IMR-90 (cell line): ENCODE measurements around the gene PHACTR3. TPM values are rescaled to one million over a fixed set of nuclear protein-coding genes. Genes with fewer than 3 reads are reported as not detected.

ENCODE experiments used
- ATAC-seq: fragments of 200-7000 bp; cut with Tn5 transposase; 2 replicates; pipeline ENCODE4 v1.9.1; 2020; ENCODE audit warnings: low read depth, mild to moderate bottlenecking, moderate library complexity
- BruUV-seq: library from RNA; stranded (reverse); fragments of 400-500 nt; replicated peaks from 2 replicates; lab custom pipeline; 2021; lab: Mats Ljungman, UMichigan
- CTCF ChIA-PET: fragments of 300-600 bp; formaldehyde crosslinking; extraction: SDS; loops from one replicate; lab custom pipeline; 2021; ENCODE audit warnings: antibody characterized with exemption; lab: Yijun Ruan, JAX
- POLR2A ChIA-PET: fragments of 300-600 bp; sonication (Branson Sonifier 250); formaldehyde crosslinking; loops from one replicate; lab custom pipeline; 2022; ENCODE audit warnings: antibody characterized with exemption; ENCODE audit not compliant: unreplicated experiment; lab: Charles Lee
- DNase-seq: peaks from one replicate; pipeline ENCODE4 v3.0.0; 2013
- H2AFZ ChIP-seq: replicated peaks from 2 replicates; pipeline ENCODE3; 2013; ENCODE audit warnings: low read length, mild to moderate bottlenecking; ENCODE audit not compliant: poor library complexity
- H2AK5ac ChIP-seq: 2 replicates; pipeline ENCODE4 v1.6.1; 2013; ENCODE audit warnings: low read depth, low read length, inconsistent platforms
- H2AK9ac ChIP-seq: replicated peaks from 2 replicates; pipeline ENCODE3; 2013; ENCODE audit warnings: mild to moderate bottlenecking, low read depth, low read length, moderate library complexity; ENCODE audit not compliant: poor library complexity
- H2BK120ac ChIP-seq: 2 replicates; pipeline ENCODE4 v1.6.1; 2013; ENCODE audit warnings: low read depth, low read length, inconsistent platforms
- H2BK15ac ChIP-seq: 3 replicates; pipeline ENCODE4 v1.6.1; 2013; ENCODE audit warnings: low read depth, low read length, inconsistent platforms
- H2BK20ac ChIP-seq: 2 replicates; pipeline ENCODE4 v1.6.1; 2013; ENCODE audit warnings: low read depth, mild to moderate bottlenecking, inconsistent platforms, low read length, moderate library complexity
- H2BK5ac ChIP-seq: 2 replicates; pipeline ENCODE4 v1.6.1; 2013; ENCODE audit warnings: mild to moderate bottlenecking, low read depth, low read length, inconsistent platforms; ENCODE audit not compliant: poor library complexity, severe bottlenecking
- H3K14ac ChIP-seq: replicated peaks from 2 replicates; pipeline ENCODE4 v1.6.1; 2013; ENCODE audit warnings: low read depth, low read length, inconsistent platforms
- H3K18ac ChIP-seq: 2 replicates; pipeline ENCODE4 v1.6.1; 2013; ENCODE audit warnings: low read depth, low read length, control low read depth
- H3K23ac ChIP-seq: 2 replicates; pipeline ENCODE4 v1.6.1; 2013; ENCODE audit warnings: low read depth, low read length, inconsistent platforms
- H3K27ac ChIP-seq: 2 replicates; pipeline ENCODE4 v1.5.1; 2013; ENCODE audit warnings: mild to moderate bottlenecking, control low read depth, low read length; ENCODE audit not compliant: insufficient read depth
- H3K27me3 ChIP-seq: 2 replicates; pipeline ENCODE4 v1.6.1; 2013; ENCODE audit warnings: low read length; ENCODE audit not compliant: control insufficient read depth, insufficient read depth
- H3K36me3 ChIP-seq: 2 replicates; pipeline ENCODE4 v1.6.1; 2013; ENCODE audit warnings: low read length, mixed read lengths; ENCODE audit not compliant: control insufficient read depth, insufficient read depth
- H3K4ac ChIP-seq: 2 replicates; pipeline ENCODE4 v1.6.1; 2013; ENCODE audit warnings: low read depth, low read length, inconsistent platforms
- H3K4me1 ChIP-seq: 2 replicates; pipeline ENCODE4 v1.6.1; 2013; ENCODE audit warnings: low read length, mixed read lengths; ENCODE audit not compliant: control insufficient read depth, insufficient read depth
- H3K4me2 ChIP-seq: 2 replicates; pipeline ENCODE4 v1.6.1; 2013; ENCODE audit warnings: low read depth, mild to moderate bottlenecking, control low read depth, low read length, moderate library complexity
- H3K4me3 ChIP-seq: 2 replicates; pipeline ENCODE4 v1.5.1; 2013; ENCODE audit warnings: low read depth, mild to moderate bottlenecking, control low read depth, low read length, moderate library complexity; ENCODE audit not compliant: insufficient read depth
- H3K56ac ChIP-seq: 2 replicates; pipeline ENCODE4 v1.6.1; 2013; ENCODE audit warnings: low read length, inconsistent platforms; ENCODE audit not compliant: insufficient read depth; ENCODE audit errors: extremely low read depth
- H3K79me1 ChIP-seq, 2 experiments: 2 replicates each; pipeline ENCODE4 v1.6.1; 2013; ENCODE audit warnings: low read length in 2 of 2, inconsistent platforms in 1 of 2, low read depth in 1 of 2
- H3K9ac ChIP-seq: 2 replicates; pipeline ENCODE4 v1.6.1; 2013; ENCODE audit warnings: low read depth, low read length, control low read depth
- H3K9me1 ChIP-seq: 2 replicates; pipeline ENCODE4 v1.6.1; 2013; ENCODE audit warnings: low read length, inconsistent platforms; ENCODE audit not compliant: insufficient read depth
- H3K9me3 ChIP-seq: 2 replicates; pipeline ENCODE4 v1.6.1; 2013; ENCODE audit warnings: low read length; ENCODE audit not compliant: control insufficient read depth, insufficient read depth
- H4K20me1 ChIP-seq: 2 replicates; pipeline ENCODE4 v1.6.1; 2013; ENCODE audit warnings: low read length, inconsistent platforms; ENCODE audit not compliant: insufficient read depth
- H4K5ac ChIP-seq: 2 replicates; pipeline ENCODE4 v1.6.1; 2013; ENCODE audit warnings: mild to moderate bottlenecking, low read depth, low read length, control low read depth
- H4K8ac ChIP-seq, 2 experiments: 2 replicates each; pipeline ENCODE4 v1.6.1; 2013; ENCODE audit warnings: low read depth in 2 of 2, low read length in 2 of 2, control low read depth in 1 of 2, inconsistent platforms in 1 of 2
- H4K91ac ChIP-seq: 2 replicates; pipeline ENCODE4 v1.6.1; 2013; ENCODE audit warnings: low read depth, low read length, inconsistent platforms; ENCODE audit not compliant: insufficient read depth
- BHLHE40 ChIP-seq: fragments of 150-350 bp; IDR thresholded peaks from 2 replicates; pipeline ENCODE4 v1.6.1; 2016; ENCODE audit warnings: mild to moderate bottlenecking, low read depth, low read length
- CEBPB ChIP-seq: IDR thresholded peaks from 2 replicates; pipeline ENCODE4 v1.6.1; 2012; ENCODE audit warnings: low read depth, low read length, improper control_type of control experiment
- CHD1 ChIP-seq: IDR thresholded peaks from 2 replicates; pipeline ENCODE4 v1.6.1; 2012; ENCODE audit warnings: low read depth, low read length, improper control_type of control experiment
- FOS ChIP-seq: fragments of 150-350 bp; IDR thresholded peaks from 2 replicates; pipeline ENCODE4 v1.6.1; 2016; ENCODE audit warnings: low read depth, low read length
- MAFK ChIP-seq: IDR thresholded peaks from 2 replicates; pipeline ENCODE4 v1.6.1; 2012; ENCODE audit warnings: low read depth, low read length, improper control_type of control experiment
- MAZ ChIP-seq: IDR thresholded peaks from 2 replicates; pipeline ENCODE4 v1.6.1; 2012; ENCODE audit warnings: low read depth, mild to moderate bottlenecking, low read length, improper control_type of control experiment, moderate library complexity, borderline replicate concordance
- MXI1 ChIP-seq: IDR thresholded peaks from 2 replicates; pipeline ENCODE4 v1.6.1; 2012; ENCODE audit warnings: low read depth, mild to moderate bottlenecking, low read length, moderate library complexity, borderline replicate concordance
- NFE2L2 ChIP-seq: fragments of 150-350 bp; IDR thresholded peaks from 2 replicates; pipeline ENCODE4 v1.6.1; 2016; ENCODE audit warnings: low read depth, mild to moderate bottlenecking, low read length
- POLR2A ChIP-seq: IDR thresholded peaks from 2 replicates; pipeline ENCODE4 v1.6.1; 2012; ENCODE audit warnings: mild to moderate bottlenecking, low read depth, low read length
- RAD21 ChIP-seq: IDR thresholded peaks from 2 replicates; pipeline ENCODE4 v1.6.1; 2012; ENCODE audit warnings: low read length, improper control_type of control experiment
- RCOR1 ChIP-seq: IDR thresholded peaks from 2 replicates; pipeline ENCODE4 v1.6.1; 2012; ENCODE audit warnings: mild to moderate bottlenecking, low read length, improper control_type of control experiment; ENCODE audit not compliant: insufficient replicate concordance
- RFX5 ChIP-seq: IDR thresholded peaks from 2 replicates; pipeline ENCODE4 v1.8.0; 2012; ENCODE audit warnings: low read depth, mild to moderate bottlenecking, low read length, moderate library complexity
- SMC3 ChIP-seq: fragments of 150-350 bp; IDR thresholded peaks from 2 replicates; pipeline ENCODE4 v1.6.1; 2016; ENCODE audit warnings: low read depth, mild to moderate bottlenecking, antibody characterized with exemption, low read length, moderate library complexity
- WGBS, 2 experiments: methylation state at CpG; one replicate each; pipeline versions ENCODE4 v1.1.5 to v1.1.7; 2013; ENCODE audit warnings: missing lambda C conversion rate in 2 of 2; ENCODE audit not compliant: insufficient read length in 1 of 2; ENCODE audit errors: extremely low coverage in 2 of 2; 5-methylcytosine and 5-hydroxymethylcytosine counted together
- dilution Hi-C: fragments of 300-500 bp; cut with HindIII; formaldehyde crosslinking; loops from one replicate; pipeline ENCODE4 v1.14.3; 2018; ENCODE audit warnings: low sequenced_read_pairs; ENCODE audit not compliant: unreplicated experiment
- in situ Hi-C: fragments of 300-500 bp; cut with MboI; formaldehyde crosslinking; loops from 3 replicates; pipeline ENCODE4 v1.14.3; 2019; ENCODE audit warnings: low sequenced_read_pairs, inconsistent platforms, mixed read lengths
- intact Hi-C: fragments of 100-400 bp; cut with micrococcal nuclease; formaldehyde crosslinking; loops from 2 replicates; pipeline ENCODE4 v1.10.0; 2022
- polyA plus RNA-seq, 3 experiments: library from polyadenylated mRNA; depleted of rRNA; stranded (reverse); fragments of >200 nt; gene quantifications; 2 replicates each; pipeline ENCODE4 v1.2.3, GENCODE V29; 2012; ENCODE audit warnings: low replicate concordance in 1 of 3
- total RNA-seq: library from RNA; depleted of rRNA; stranded (reverse); fragments of >200 nt; gene quantifications from 2 replicates; pipeline ENCODE4 v1.2.3, GENCODE V29; 2012
- TF ChIP-seq, protein P1 (sequence below): fragments of 150-350 bp; IDR thresholded peaks from 2 replicates; pipeline ENCODE4 v1.6.1; 2017; ENCODE audit warnings: mild to moderate bottlenecking, antibody characterized with exemption, low read length, low read depth
- TF ChIP-seq, protein P2 (sequence below): conservative IDR thresholded peaks from 2 replicates; pipeline ENCODE4 v1.5.1; 2012; ENCODE audit warnings: mild to moderate bottlenecking, low read depth, low read length, improper control_type of control experiment
- TF ChIP-seq, protein P3 (sequence below): fragments of 150-350 bp; IDR thresholded peaks from 2 replicates; pipeline ENCODE4 v1.6.1; 2016; ENCODE audit warnings: low read depth, mild to moderate bottlenecking, low read length, moderate library complexity, borderline replicate concordance

PHACTR3 gene
- total and polyA plus RNA-seq, 2 of the 4 experiments (the other 2 are of a cell fraction): not detected

DNA sequence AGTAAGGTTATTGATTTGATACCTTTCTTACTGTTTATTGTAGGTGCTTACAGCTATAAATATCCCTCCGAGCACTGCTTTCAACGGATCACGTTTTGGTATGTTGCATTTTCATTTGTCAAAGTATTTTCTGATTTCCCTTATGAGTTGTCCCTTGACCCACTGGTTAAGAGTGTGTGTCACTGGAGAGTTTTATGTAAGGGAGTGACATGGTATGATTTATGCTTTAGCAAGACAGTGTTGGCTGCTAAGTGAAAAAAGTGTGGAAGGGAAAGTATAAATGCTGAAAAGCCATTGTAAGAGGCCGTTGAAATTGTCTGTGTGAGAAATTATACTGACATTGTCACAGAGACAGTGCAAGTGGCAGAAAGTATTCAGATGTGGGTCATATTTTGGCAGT, 257.1 kb downstream of the PHACTR3 start:
- Histone ChIP-seq H3K18ac (no peak overlapping the region), H3K27ac (no peak overlapping the region), H3K9me1 (no peaks in the 10 kb centered on the region), H3K4me3 (no peak overlapping the region), H4K5ac (no peak overlapping the region), H4K8ac (no peak overlapping the region), H3K4me1 (no peaks in the 10 kb centered on the region), H2BK120ac (no peak overlapping the region), H4K91ac (no peak overlapping the region), H3K36me3 (no peaks in the 10 kb centered on the region), H3K9me3 (no peaks in the 10 kb centered on the region), H2BK5ac (no peak overlapping the region), H2BK15ac (no peak overlapping the region), H3K4ac (no peak overlapping the region), H4K20me1 (no peaks in the 10 kb centered on the region), H3K79me1 (no peaks in the 10 kb centered on the region), H3K4me2 (no peak overlapping the region), H3K9ac (no peak overlapping the region), H2AFZ (no peak overlapping the region), H2AK5ac (no peak overlapping the region), H3K56ac (no peak overlapping the region), H3K27me3 (no peaks in the 10 kb centered on the region), H3K23ac (no peak overlapping the region), H2AK9ac (no peak overlapping the region), H3K14ac (no peak overlapping the region), H2BK20ac (no peak overlapping the region)
- BruUV-seq: no TSS peak
- CTCF ChIA-PET: interaction anchor here (0.6 to 0.7 kb wide), 2 partner anchors 10 to 435 kb away, joined by 3 read pairs; no protein-coding TSS in a partner anchor
- intact Hi-C loops (no loop called here), in situ Hi-C loops (no loop called here), dilution Hi-C loops (no loop called here)
- ATAC-seq (no peak), DNase-seq (no peak)
- TF ChIP-seq POLR2A (no peak), RAD21 (no peak), NFE2L2 (no peak), CHD1 (no peak), RFX5 (no peak), FOS (no peak), MXI1 (no peak), MAFK (no peak), BHLHE40 (no peak), CEBPB (no peak), RCOR1 (no peak), SMC3 (no peak), MAZ (no peak)
- TF ChIP-seq, protein P1, sequence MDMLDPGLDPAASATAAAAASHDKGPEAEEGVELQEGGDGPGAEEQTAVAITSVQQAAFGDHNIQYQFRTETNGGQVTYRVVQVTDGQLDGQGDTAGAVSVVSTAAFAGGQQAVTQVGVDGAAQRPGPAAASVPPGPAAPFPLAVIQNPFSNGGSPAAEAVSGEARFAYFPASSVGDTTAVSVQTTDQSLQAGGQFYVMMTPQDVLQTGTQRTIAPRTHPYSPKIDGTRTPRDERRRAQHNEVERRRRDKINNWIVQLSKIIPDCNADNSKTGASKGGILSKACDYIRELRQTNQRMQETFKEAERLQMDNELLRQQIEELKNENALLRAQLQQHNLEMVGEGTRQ: no peak
- TF ChIP-seq, protein P2, sequence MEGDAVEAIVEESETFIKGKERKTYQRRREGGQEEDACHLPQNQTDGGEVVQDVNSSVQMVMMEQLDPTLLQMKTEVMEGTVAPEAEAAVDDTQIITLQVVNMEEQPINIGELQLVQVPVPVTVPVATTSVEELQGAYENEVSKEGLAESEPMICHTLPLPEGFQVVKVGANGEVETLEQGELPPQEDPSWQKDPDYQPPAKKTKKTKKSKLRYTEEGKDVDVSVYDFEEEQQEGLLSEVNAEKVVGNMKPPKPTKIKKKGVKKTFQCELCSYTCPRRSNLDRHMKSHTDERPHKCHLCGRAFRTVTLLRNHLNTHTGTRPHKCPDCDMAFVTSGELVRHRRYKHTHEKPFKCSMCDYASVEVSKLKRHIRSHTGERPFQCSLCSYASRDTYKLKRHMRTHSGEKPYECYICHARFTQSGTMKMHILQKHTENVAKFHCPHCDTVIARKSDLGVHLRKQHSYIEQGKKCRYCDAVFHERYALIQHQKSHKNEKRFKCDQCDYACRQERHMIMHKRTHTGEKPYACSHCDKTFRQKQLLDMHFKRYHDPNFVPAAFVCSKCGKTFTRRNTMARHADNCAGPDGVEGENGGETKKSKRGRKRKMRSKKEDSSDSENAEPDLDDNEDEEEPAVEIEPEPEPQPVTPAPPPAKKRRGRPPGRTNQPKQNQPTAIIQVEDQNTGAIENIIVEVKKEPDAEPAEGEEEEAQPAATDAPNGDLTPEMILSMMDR: no peak
- TF ChIP-seq, protein P3, sequence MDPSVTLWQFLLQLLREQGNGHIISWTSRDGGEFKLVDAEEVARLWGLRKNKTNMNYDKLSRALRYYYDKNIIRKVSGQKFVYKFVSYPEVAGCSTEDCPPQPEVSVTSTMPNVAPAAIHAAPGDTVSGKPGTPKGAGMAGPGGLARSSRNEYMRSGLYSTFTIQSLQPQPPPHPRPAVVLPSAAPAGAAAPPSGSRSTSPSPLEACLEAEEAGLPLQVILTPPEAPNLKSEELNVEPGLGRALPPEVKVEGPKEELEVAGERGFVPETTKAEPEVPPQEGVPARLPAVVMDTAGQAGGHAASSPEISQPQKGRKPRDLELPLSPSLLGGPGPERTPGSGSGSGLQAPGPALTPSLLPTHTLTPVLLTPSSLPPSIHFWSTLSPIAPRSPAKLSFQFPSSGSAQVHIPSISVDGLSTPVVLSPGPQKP: no peak
- POLR2A ChIA-PET: no interaction called here
- WGBS, 2 experiments: 17% methylated on average over 1 of the region's 4 CpGs; no CpG with 5 or more reads in 1 of the 2 experiments
